GM21576 (cell line): ENCODE measurements around the gene MOV10L1.

ENCODE experiments used
- ATAC-seq: cut with Tn5 transposase; IDR thresholded peaks from one replicate; pipeline ENCODE4 v1.9.1; 2021; ENCODE audit warnings: mild to moderate bottlenecking, moderate library complexity; ENCODE audit not compliant: unreplicated experiment

MOV10L1 gene

GRCh38 chr22:50173311-50173982 is 83.6 kb downstream of the MOV10L1 start:
- no peak for ATAC-seq

GRCh38 chr22:50173983-50174355 is 84.2 kb downstream of the MOV10L1 start:
- no peak for ATAC-seq

- ATAC-seq, result no peak
Measured at GRCh38 chr22:50174382-50175190, 84.8 kb downstream of the MOV10L1 start.

DNA sequence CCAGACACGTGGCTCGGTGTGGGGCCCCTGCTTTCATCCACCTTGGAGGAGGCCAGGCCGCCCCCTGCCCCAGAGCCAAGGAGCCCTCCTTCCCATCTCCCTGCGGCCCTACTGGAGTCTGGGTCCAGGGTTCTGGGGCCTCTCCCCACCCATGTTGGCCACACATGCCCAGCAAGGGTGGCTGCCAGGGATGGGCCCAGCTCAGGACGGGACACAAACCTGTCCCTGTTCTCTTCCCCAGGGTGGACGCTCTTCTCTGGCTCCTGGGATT is 85.3 kb downstream of the MOV10L1 start:
- no peak for ATAC-seq

- ATAC-seq, result no peak
Measured at GRCh38 chr22:50175921-50176849, 86.4 kb downstream of the MOV10L1 start.

- ATAC-seq, result no peak
Measured at GRCh38 chr22:50176850-50177536, 87.2 kb downstream of the MOV10L1 start.

DNA sequence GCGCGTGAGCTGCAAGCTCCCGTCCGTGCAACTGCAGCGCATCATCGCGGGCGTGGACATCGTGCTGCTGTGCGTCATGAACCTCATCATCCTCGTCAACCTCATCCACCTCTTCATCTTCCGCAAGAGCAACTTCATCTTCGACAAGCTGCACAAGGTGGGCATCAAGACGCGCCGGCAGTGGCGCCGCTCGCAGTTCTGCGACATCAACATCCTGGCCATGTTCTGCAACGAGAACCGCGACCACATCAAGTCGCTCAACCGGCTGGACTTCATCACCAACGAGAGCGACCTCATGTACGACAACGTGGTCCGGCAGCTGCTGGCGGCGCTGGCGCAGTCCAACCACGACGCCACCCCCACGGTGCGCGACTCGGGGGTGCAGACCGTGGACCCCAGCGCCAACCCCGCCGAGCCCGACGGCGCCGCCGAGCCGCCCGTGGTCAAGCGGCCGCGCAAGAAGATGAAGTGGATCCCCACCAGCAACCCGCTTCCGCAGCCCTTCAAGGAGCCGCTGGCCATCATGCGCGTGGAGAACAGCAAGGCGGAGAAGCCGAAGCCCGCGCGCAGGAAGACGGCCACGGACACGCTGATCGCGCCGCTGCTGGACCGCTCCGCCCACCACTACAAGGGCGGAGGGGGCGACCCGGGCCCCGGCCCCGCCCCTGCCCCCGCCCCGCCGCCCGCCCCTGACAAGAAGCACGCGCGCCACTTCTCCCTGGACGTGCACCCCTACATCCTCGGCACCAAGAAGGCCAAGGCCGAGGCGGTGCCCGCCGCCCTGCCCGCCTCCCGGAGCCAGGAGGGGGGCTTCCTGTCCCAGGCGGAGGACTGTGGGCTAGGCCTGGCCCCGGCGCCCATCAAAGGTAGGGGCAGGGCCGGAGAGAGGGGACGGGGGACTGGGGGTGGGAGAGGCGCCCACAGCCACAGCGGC is 88.0 kb downstream of the MOV10L1 start:
- no peak for ATAC-seq

DNA sequence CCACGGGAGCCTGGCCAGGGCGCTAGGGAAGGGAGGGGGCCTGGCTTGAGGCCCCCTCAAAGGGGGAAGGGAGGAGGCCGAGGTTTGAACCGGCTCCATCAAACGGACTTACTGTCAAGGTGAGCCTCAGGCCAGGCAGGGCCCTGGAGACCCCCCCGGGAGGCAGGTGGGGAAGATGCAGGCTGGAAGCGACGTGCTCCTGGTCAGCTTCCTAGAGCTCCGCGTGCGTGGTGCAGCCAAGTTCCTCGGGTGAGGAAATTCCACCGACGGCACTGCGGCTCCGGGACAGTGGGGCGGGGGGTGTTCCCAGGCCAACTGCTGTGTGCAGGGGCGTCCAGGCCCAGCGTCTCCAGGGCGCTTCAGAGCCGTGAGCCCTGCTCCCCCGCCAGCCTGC is 88.7 kb downstream of the MOV10L1 start:
- no peak for ATAC-seq

- ATAC-seq, result no peak
Measured at GRCh38 chr22:50178871-50179869, 89.4 kb downstream of the MOV10L1 start.

GRCh38 chr22:50179937-50180726 is 90.3 kb downstream of the MOV10L1 start:
- ATAC-seq, result no peak

DNA sequence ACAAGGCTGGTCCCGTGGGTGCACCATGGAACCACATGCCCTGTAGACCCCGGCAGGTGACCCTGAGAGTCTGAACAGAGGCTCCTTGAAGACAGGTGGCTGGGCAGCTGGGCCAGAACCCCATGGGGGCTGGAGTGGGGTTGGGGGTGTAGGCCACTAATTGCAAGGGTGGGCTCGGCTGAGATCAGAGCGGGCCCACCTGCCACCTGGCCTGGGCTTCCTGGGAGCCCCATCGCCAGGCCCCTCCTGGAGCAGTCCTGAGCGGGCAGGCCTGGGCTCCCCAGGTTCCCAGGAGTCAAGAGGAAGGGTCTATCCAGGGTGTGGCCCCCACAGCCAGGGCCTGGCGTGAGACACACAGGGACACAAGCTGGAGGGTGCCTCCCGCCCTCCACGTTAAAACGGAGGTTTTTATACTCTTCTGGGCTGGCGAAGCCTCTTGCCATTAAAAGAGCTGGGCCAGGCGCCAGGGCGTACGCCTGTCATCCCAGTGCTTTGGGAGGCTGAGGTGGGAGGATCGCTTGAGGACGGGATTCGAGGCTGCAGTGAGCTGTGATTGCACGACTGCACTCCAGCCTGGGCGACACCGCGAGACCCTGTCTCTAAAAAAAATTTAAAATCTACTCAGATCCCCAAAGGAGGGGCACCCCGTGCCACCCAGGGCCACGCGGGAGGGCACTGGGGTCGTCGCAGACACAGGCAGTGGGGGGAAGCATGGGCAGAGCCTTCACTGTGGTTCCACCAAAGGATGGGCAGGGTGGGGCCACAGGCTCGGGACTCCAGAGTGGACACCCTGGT is 91.1 kb downstream of the MOV10L1 start:
- ATAC-seq, result no peak

DNA sequence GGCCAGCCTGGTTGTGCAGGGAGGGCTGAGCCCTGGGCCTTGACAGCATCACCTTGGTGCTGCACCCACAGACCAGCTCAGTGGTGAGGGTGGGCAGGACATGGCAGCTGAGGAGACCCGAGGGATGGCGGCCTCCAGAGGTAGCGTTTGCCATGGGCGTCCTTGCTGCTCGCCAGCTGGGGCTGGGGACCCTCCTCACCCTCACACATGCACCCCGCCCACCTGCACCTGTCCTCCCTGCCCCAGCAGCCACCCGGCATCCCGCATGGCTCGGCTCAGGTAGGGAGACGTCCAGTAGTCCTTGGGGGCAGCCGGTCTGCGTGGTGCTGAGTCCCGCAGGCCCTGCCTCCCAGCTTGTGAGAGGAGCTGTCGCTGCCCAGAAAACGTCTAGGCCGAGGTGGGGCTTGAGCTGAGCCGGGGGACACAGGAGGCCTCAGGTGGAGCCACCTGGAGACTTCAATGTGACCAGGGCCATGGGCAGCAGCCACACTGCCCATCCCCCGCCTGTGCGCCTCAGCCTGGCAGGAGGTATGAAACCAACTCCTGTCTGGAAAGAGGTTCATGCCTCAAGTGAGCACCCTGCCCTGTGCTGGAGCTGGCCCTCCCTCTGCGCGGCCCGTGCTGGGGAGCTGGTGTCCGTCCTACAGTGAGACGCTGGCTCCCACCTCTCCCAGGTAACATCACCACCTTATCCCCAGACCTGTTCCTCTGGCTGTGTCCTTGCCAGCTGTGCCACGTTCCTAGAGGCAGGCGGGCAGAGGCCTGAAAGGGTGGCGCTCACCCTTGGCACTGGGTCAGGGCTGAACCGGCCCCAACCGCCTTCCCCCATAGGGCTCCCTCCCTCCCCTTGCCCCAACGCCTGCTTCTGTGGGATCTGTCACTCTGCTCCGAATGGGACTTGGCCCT is 92.6 kb downstream of the MOV10L1 start:
- no peak for ATAC-seq

DNA sequence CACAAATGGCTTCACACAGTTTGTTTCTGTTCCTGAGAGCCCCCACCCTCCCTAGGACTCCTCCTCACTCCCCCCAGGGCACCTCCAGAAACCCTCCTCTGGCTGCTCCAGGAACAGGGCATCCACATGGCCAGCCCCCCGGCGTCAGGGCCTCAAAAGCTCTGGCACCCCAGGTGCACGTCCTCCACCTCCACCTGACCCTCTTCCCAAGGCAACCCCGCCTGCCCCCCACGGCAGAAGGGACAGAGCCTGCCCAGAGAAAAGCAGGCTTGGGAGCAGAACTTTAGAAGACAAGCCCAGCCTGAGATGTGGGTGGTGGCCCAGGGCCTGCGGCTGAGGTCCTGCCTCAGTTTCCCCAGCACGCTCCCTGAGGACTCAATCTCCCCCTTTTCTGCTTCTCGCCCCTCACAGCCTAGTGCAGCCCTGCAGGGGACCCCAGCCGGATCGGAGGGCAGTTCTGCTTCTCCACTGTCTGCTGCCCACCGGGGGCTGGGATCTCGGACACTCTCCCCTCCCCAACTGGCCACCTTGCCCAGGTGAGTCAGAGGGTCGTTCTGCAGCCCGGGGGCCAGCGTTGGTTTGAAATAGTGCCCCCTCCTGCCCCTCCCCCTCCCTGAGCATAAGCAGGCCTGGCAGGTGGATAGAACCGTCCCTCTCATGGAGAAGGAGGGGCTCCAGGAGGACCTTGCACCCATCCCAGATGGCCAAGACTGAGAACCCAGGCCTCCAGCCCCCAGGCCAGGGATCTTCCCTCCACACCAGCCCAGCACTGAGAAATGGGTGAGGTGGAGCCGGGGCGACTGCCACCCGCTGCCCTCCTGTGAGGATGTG is 93.5 kb downstream of the MOV10L1 start:
- no peak for ATAC-seq

DNA sequence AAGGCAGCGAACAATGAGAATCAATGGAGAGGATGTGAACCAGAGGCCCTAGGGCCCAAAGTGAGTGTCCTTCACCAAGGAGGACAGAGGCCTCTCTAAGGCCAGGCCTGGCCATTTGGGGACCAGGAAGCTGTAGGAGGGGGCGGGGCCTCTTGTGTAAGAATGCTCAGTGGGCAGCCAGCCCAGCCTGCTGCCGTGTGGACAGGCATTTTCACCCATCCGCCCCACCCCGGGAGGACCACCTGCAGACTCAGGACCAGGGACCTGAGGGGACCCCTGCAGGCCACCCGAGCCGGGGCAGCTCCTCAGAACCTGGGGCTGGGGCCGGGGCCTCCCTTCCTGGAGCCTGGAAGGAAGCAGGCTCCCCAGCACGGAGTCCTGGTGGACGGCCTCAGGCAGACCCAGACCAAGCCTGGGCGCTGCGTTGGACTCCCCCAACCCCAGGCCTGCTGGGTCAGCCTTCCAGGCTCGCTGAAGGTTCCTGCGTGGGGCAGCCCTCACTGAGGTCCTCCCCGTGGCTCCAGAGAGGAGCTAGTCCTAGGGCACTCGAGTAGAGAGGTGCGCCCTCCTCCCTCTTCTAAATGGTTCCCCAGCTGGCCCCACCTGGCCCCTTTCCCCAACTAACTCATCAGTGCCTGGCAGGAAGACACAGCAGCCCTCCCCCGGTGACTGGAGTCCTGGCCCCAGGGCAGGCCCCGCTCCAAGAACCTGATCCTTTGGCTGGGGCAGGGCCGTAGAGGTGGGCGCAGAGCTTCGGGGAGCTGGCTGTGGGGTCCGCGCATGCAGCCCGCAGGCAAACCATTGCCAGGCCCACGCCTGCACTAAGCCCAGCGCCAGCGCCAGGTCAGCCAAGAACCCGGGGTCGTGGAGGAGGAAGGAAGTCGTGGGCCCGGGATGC is 94.4 kb downstream of the MOV10L1 start:
- ATAC-seq, result no peak
